Measurements from ENCODE around the gene SLC38A2. TPM values are rescaled to one million over a fixed set of nuclear protein-coding genes. Genes with fewer than 3 reads are reported as not detected.

Gene SLC38A2
- total RNA-seq, 1 experiment from 2014 or later: 341 TPM

DNA sequence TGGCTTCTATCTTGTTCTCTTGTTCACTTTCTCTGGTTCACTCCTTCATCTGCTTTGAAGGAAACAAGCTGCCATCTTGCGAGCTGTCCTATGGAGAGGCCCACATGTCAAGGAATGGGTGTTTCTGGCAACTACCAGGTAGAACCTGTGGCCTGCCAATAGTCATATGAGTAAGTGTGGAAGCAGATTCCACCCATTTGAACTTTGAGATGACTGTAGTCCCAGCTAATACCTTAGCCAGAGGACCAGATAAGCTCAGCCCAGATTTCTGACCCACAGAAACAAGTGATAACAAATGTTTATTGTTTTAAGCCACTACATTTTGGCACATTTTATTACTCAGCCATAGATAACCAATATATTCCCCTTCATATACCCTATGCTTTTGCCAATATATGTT, 4.0 kb upstream of the SLC38A2 start:
- Histone ChIP-seq H3K9me3 (ENCODE audit: control insufficient read depth, insufficient read depth, low read depth, low read length) (no peaks in the 10 kb centered on the region), H3K4me1 (ENCODE audit: control insufficient read depth, insufficient read depth, low read length) (peaks cover 21% of the 10 kb centered on the region), H3K27ac (ENCODE audit: low read length) (peak overlapping the region; percentile 100; the same call in 1 of the 2 replicates), H3K36me3 (ENCODE audit: control insufficient read depth, insufficient read depth, low read length) (peaks cover 11% of the 10 kb centered on the region; the same call in 1 of the 2 replicates), H3K27me3 (ENCODE audit: control insufficient read depth, insufficient read depth, low read length) (no peaks in the 10 kb centered on the region), H3K4me3 (ENCODE audit: low read depth in 2 of 2, low read length in 2 of 2) (no peak overlapping the region)
- DNase-seq (ENCODE audit: low read depth, low spot score) (no peak), ATAC-seq (no peak)
- intact Hi-C loops (cut with micrococcal nuclease; ENCODE audit: unreplicated experiment) (no loop called here), in situ Hi-C loops (cut with HindIII; ENCODE audit: low pct_unique_long_range_greater_than_20kb, low sequenced_read_pairs) (no loop called here)
- TF ChIP-seq POLR2AphosphoS5 (IDR thresholded peaks at IDR 0.05; ENCODE audit: low read depth, low read length) (no peak), REST (IDR thresholded peaks at IDR 0.05; ENCODE audit: insufficient read depth in 1 of 2, low read depth in 2 of 2, low read length in 1 of 2) (no peak), SIN3A (IDR thresholded peaks at IDR 0.05; ENCODE audit: borderline replicate concordance, insufficient read depth, low read depth, low read length) (no peak), TCF7L2 (IDR thresholded peaks at IDR 0.05; ENCODE audit: low read depth, low read length) (no peak), CTCF (IDR thresholded peaks at IDR 0.05) (no peak)
- CTCF ChIA-PET: no interaction called here
- BruUV-seq (replicated peaks): no TSS peak
- POLR2A ChIA-PET: no interaction called here

GRCh38 chr12:46374711-46375110, 2.1 kb upstream of the SLC38A2 start:
- TF ChIP-seq SIN3A (IDR thresholded peaks at IDR 0.05; ENCODE audit: borderline replicate concordance, insufficient read depth, low read depth, low read length) (no peak), TCF7L2 (IDR thresholded peaks at IDR 0.05; ENCODE audit: low read depth, low read length) (no peak), POLR2AphosphoS5 (IDR thresholded peaks at IDR 0.05; ENCODE audit: low read depth, low read length) (no peak), CTCF (IDR thresholded peaks at IDR 0.05) (no peak), REST (IDR thresholded peaks at IDR 0.05; ENCODE audit: insufficient read depth in 1 of 2, low read depth in 2 of 2, low read length in 1 of 2) (no peak)
- Histone ChIP-seq H3K4me3 (ENCODE audit: low read depth in 2 of 2, low read length in 2 of 2) (no peak overlapping the region), H3K27me3 (ENCODE audit: control insufficient read depth, insufficient read depth, low read length) (no peaks in the 10 kb centered on the region), H3K27ac (ENCODE audit: low read length) (peak overlapping the region; percentile 100), H3K36me3 (ENCODE audit: control insufficient read depth, insufficient read depth, low read length) (peaks cover 26% of the 10 kb centered on the region), H3K4me1 (ENCODE audit: control insufficient read depth, insufficient read depth, low read length) (peaks cover 19% of the 10 kb centered on the region), H3K9me3 (ENCODE audit: control insufficient read depth, insufficient read depth, low read depth, low read length) (no peaks in the 10 kb centered on the region)
- ATAC-seq: no peak
- DNase-seq (ENCODE audit: low read depth, low spot score): no peak
- intact Hi-C loops (cut with micrococcal nuclease; ENCODE audit: unreplicated experiment) (loop anchor here (5.0 kb wide), 2 partner anchors 98 to 283 kb away; no protein-coding TSS in a partner anchor), in situ Hi-C loops (cut with HindIII; ENCODE audit: low pct_unique_long_range_greater_than_20kb, low sequenced_read_pairs) (no loop called here)
- POLR2A ChIA-PET: no interaction called here
- BruUV-seq (replicated peaks): no TSS peak
- CTCF ChIA-PET: no interaction called here
